A673 (cell line): Measurements from ENCODE around the gene ADAMTS2.

ENCODE experiments used
- CTCF ChIP-seq: fragments of 300-800, 200-600 bp; sonication (generic); conservative IDR thresholded peaks from 2 replicates; pipeline ENCODE4 v1.5.1; 2017; ENCODE audit warnings: low read depth, mild to moderate bottlenecking, antibody characterized with exemption, low read length, moderate library complexity, mixed read lengths
- EZH2 ChIP-seq: fragments of 200-600 bp; sonication (generic); IDR thresholded peaks from 2 replicates; pipeline ENCODE4 v1.6.1; 2017; ENCODE audit warnings: borderline replicate concordance, low read depth, mild to moderate bottlenecking, mixed read lengths, antibody characterized with exemption, low read length; ENCODE audit not compliant: poor library complexity, severe bottlenecking

- TF ChIP-seq CTCF (no peak), EZH2 (no peak)
These were observed 205.0 kb downstream of the ADAMTS2 start for GRCh38 chr5:179140293-179140692.
